ENCODE data around the gene KCNQ1.

Gene KCNQ1

GRCh38 chr11:2708757-2709281, 264.0 kb downstream of the KCNQ1 start:
- no peak for DNase-seq

DNA sequence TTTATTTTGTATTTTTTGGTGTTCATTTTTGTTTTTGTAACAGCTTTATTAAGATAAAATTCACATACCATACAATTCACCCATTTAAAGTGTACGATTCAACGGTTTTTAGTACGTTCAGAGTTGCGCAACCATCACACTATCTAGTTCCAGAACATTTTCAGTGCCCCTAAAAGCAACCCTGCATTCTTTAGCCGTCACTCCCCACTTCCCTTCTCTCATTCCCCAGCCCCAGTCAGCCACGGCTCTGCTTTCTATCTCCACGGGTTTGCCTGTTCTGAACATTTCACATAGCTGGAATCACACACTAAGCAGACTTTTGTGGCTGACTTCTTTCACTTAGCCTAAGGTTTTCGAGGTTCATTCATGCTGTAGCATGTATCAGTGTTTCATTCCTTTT, 264.6 kb downstream of the KCNQ1 start:
- no peak for DNase-seq

DNA sequence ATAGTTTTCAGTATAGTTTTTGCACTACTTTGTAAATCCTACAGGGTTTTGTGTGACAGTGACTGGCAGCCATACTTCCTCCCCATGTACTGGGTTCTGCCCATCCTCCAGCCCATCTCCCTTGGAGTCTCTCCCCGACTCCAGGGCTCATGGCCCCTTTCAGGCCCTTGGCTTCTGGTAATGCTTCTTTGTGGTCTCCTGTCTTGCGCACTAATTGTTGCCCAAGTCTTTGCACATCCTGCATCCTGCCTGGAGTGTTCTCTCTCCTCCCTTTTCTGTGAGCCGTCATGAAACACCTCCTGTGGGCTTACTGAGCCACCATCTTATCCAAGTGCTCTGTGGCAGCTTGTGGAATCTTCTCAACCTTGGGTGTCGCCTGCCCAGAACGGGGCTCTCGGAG, 266.4 kb downstream of the KCNQ1 start:
- DNase-seq = no peak

DNA sequence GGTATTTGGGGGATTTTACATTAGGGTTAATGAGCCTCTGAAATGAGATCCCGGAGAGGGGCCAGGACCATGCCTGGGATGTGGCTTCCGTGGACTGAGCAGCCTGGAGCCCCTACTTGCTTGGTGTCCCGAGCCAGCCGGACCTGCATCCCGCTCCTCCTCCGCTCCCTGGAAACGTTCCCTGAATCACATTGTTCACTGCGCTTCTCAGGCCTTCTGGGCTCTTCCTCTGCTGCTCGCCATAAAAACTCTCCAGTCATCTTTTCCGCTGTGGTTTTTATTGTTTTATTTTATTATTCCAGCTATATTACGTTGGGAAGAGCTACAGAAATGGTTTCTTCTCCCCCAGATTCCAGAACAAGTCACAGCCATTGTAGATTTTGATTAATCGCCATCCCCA, 268.3 kb downstream of the KCNQ1 start:
- no peak for DNase-seq

- no peak for DNase-seq
Observed at GRCh38 chr11:2713661-2714462, 269.1 kb downstream of the KCNQ1 start.

- no peak for DNase-seq
Observed at GRCh38 chr11:2714463-2714800, 269.6 kb downstream of the KCNQ1 start.

DNA sequence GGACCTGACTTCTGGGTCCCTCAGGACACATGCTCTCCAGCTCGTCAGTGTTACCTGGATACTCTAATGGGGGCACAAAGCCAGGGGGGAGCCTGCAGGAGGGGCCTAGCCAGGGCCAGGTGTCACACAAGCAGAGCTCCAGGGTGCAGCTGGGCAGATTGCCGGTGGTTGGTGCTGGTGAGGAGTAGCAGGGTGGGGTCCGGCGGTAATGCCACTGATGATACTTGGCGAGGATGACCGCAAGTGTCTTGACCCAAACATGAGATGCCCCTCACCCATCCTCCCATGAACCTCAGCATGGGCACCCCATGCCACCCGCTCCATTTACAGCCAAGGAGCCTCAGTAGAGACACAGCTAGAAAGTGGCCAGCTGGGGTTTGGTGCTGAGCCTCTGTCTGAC, 270.1 kb downstream of the KCNQ1 start:
- DNase-seq = no peak

DNA sequence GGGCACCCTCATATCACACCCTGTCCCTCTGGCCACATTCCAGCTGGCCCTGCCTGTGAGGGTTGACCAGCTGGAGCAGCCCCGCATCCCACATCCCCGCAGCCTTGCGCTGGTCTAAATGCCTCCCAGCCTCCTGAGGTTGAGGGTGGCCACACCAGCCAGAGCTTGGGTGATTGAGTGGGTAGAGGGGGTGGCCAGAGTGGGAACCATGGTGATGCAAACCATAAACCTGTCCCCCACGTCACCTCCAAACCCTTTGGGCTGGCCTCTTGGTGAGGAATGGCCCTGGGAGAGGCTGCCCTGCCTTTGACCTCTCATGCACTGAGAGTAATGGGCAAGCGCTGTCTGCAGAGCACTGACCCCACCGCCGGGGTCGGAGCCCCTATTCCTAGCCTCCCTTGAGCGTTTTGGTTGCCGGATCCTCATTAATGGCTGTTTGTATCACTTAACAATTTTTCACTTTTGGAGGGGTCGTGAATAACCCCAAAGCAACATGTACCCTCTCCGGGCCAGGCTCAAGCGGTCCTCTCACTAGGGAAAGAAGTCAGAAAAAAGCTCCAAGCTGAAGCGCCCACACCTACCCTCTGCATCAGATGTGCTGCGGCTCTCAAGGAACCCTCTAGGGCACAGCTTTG, 271.0 kb downstream of the KCNQ1 start:
- no peak for DNase-seq

DNA sequence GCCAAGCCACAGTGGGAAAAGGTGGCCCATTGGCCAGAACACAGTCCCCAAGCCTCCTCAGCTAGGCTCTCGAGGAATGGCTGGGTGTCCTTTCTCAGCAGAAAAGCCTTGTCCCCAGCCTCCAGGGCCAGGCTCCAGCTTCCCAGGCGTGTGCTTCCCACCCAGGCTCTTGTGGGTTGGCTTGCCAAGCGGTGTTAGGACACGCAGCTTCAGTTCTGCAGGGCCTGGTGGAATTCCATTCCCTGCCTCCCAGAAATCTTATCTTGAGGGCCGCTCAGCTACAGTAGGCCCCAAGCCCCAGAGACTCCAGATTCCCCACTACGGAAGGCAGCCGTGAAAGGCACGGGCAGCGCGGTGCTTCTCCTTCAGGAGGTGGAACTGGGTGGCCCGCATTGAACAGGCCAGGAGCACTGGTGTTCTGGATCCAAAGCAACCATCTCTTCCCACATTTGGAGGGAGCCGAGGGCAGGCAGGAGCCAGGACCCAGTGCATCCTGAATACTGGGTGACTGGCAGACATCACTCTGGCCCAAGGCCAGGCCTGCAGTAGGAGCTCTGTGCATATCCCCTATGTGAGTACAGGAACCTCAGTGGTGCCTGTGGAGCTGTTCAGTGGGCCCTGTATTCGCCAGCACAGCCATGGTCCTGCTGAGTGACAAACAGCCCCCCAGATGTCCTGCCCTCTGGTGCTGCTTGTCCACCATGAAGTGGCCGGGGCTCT, 271.7 kb downstream of the KCNQ1 start:
- no peak for DNase-seq

DNA sequence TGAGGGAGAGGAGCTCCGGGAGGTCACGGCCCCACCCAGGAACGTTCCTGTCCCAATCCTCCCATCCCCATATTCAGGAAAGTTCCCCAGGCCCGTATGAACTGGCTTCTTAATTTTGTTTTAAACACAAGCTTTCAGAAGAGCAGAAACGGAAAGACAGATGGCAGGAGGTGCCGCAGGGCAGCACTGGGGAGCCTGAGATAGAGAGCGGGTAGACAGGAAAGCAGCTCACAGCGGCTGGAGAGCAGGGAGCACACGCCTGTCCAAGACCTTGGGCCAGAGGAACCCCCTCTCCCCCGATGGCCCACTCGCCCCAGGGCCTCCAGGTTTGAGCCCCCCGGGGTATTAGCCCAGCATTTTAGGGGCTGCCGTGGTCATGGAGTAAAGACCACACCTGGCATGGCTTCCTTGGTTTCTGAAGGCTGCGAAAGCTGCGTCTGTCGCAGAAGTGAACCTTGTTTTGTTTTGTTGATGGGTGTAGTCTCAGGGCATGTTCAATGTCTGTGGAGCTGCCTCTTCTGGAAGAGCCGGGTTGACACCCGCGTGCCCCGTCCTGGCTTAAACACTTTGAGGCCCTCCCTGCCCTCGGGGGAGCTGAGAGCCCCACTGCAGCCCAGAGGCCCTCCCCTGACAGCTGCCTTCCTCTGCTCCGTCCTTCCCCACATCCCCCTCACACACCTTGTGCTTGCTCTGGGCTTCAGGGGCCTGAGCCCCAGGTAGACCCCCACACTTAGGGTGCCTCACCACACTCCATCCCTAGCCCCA, 272.9 kb downstream of the KCNQ1 start:
- DNase-seq = no peak

GRCh38 chr11:2718817-2719438, 274.1 kb downstream of the KCNQ1 start:
- DNase-seq = no peak

- DNase-seq = no peak
Observed at GRCh38 chr11:2719831-2720590, 275.2 kb downstream of the KCNQ1 start.

- DNase-seq = no peak
Observed at GRCh38 chr11:2721210-2721916, 276.6 kb downstream of the KCNQ1 start.

DNA sequence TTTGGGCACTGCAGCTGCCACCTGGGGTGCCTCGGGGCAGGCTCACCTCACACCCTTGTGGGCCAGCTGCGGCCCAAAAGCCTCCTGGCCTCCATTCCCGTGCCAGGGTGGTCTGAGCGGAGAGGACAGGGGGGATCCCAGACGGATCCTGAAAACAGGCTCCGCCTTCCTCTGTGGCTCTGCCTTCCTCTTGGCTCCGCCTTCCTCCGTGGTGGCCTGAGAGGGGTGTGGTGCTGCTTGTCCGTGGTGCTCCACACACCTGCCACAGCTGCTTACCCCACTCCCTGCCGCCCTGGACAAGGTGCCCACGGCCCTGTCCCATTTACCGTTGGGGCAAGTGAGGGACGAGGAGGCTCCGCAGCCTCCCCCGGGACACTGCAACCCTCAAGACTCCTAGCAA, 278.1 kb downstream of the KCNQ1 start:
- no peak for DNase-seq

GRCh38 chr11:2724104-2724503, 279.3 kb downstream of the KCNQ1 start:
- DNase-seq = no peak

- DNase-seq = no peak
Observed at GRCh38 chr11:2724653-2725367, 280.0 kb downstream of the KCNQ1 start.

GRCh38 chr11:2725368-2726300, 280.8 kb downstream of the KCNQ1 start:
- DNase-seq = no peak

- DNase-seq = no peak
Observed at GRCh38 chr11:2726964-2727363, 282.2 kb downstream of the KCNQ1 start.

DNA sequence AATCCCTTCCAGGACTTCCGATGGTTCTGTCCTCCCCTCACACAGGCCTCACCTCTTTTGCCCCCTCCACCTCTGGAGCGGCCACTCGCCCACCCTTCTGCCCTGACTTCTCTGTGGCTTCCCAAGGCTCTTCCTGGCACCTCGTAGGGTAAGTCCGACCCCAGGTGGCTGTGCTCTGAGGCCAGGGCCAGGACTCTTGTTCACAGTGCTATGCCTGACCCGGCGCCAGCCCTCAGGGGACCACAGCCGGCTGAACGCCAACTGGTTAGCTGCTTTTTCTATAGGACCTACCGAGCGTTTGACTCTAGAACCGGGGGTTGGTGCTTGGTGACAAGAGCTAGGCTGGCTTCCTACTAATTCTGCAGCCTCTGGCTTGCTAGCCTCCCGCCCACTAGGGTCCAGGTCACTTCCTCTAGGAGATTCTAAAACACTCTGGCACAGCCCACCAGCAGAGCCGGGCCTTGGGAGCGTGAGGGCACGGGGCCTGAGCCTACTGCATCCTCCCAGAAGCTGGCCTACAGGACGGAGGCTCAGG, 283.4 kb downstream of the KCNQ1 start:
- DNase-seq = peak in 1 of 2 donors; percentile 6

Measured in inflammatory macrophage treated with lipopolysaccharide for 1 hour (primary cell).